HFF-Myc (cell line): Measurements from ENCODE around the gene CNTN4.

Source experiments
- DNase-seq: peaks from one replicate; pipeline ENCODE4 v3.0.0-alpha.2; 2011; ENCODE audit warnings: low read depth; ENCODE audit errors: extremely low read depth
- H3K4me3 ChIP-seq: replicated peaks from 2 replicates; pipeline ENCODE4 v1.5.1; 2011; ENCODE audit warnings: low read depth, mild to moderate bottlenecking, control low read depth, low read length
- CTCF ChIP-seq: IDR thresholded peaks from 2 replicates; pipeline ENCODE4 v1.5.1; 2012; ENCODE audit warnings: mild to moderate bottlenecking, low read depth, low read length, control low read depth; ENCODE audit errors: missing control alignments

The CNTN4 gene

GRCh38 chr3:3102751-3103150 is 1004.1 kb downstream of the CNTN4 start:
- H3K4me3 ChIP-seq = no peak overlapping the region
- TF ChIP-seq CTCF = no peak
- DNase-seq = no peak

GRCh38 chr3:3105246-3105645 is 1006.6 kb downstream of the CNTN4 start:
- H3K4me3 ChIP-seq = no peak overlapping the region
- DNase-seq = no peak
- no peak for TF ChIP-seq CTCF

GRCh38 chr3:3105815-3106214 is 1007.1 kb downstream of the CNTN4 start:
- no peak for TF ChIP-seq CTCF
- no peak for DNase-seq
- no peak overlapping the region for H3K4me3 ChIP-seq

GRCh38 chr3:3107181-3107580 is 1008.5 kb downstream of the CNTN4 start:
- no peak overlapping the region for H3K4me3 ChIP-seq
- DNase-seq = no peak
- TF ChIP-seq CTCF = no peak
